Lower leg skin (tissue), 3 donors: ENCODE data around the gene SOD2.

Experiments
- CTCF ChIP-seq, 3 donors: fragments of 450-650 bp; IDR thresholded peaks; one replicate each; pipeline ENCODE4 v1.5.1; 2016; ENCODE audit warnings: antibody characterized with exemption in 3 of 3, mild to moderate bottlenecking in 3 of 3, moderate library complexity in 2 of 3
- POLR2A ChIP-seq, 2 donors: fragments of 450-650 bp; IDR thresholded peaks; one replicate each; pipeline ENCODE4 v1.6.1; 2016 to 2017; ENCODE audit warnings: antibody characterized with exemption in 2 of 2, mild to moderate bottlenecking in 1 of 2, moderate library complexity in 1 of 2

- no peak for TF ChIP-seq POLR2A (IDR thresholded peaks at IDR 0.05)
- TF ChIP-seq CTCF (IDR thresholded peaks at IDR 0.05), result no peak
Measured at GRCh38 chr6:159715605-159716004, 22.6 kb upstream of the SOD2 start.
